T-cell (primary cell): ENCODE measurements around the gene TPPP3. TPM values are rescaled to one million over a fixed set of nuclear protein-coding genes. Genes with fewer than 3 reads are reported as not detected.

ENCODE experiments used
- ATAC-seq, 4 experiments: fragments of 200-7000 bp in 3 of 4; fragments of 150-1000 bp in 1 of 4; cut with Tn5 transposase; replicated peaks in 1 of 4; 1 replicate in 3 of 4; 2 replicates in 1 of 4; pipeline ENCODE4 v1.10.0; 2021; ENCODE audit warnings: moderate library complexity in 3 of 4, mild to moderate bottlenecking in 2 of 4, moderate number of reproducible peaks in 1 of 4
- CTCF ChIA-PET, 2 donors: fragments of 300-600 bp; sonication (Branson Sonifier 250); formaldehyde crosslinking; loops; one replicate each; lab custom pipeline; 2022; ENCODE audit warnings: antibody characterized with exemption in 2 of 2; lab: Charles Lee
- POLR2A ChIA-PET, 2 donors: fragments of 300-600 bp; sonication (Branson Sonifier 250); formaldehyde crosslinking; loops; one replicate each; lab custom pipeline; 2022; ENCODE audit warnings: antibody characterized with exemption in 2 of 2; lab: Charles Lee
- DNase-seq, 35 experiments: peaks; one replicate each; pipeline versions ENCODE4 v3.0.0 to v3.0.0-alpha.2; 2013 to 2023
- H3K27ac ChIP-seq: one replicate; pipeline ENCODE4 v1.5.1; 2013; ENCODE audit warnings: low read length
- H3K27me3 ChIP-seq, 2 experiments: replicated peaks in 1 of 2; 1 replicate in 1 of 2; 2 replicates in 1 of 2; pipeline versions ENCODE4 v1.6.1 to v1.7.0; 2013; ENCODE audit warnings: low read length in 1 of 2, mixed read lengths in 1 of 2; ENCODE audit not compliant: control insufficient read depth in 2 of 2, insufficient read depth in 2 of 2; ENCODE audit errors: extremely low read depth in 1 of 2
- H3K36me3 ChIP-seq, 2 donors: 1 replicate in 1 of 2; 2 replicates in 1 of 2; pipeline versions ENCODE4 v1.6.1 to v1.7.0; 2013; ENCODE audit warnings: low read length in 1 of 2; ENCODE audit not compliant: control insufficient read depth in 2 of 2, insufficient read depth in 1 of 2; ENCODE audit errors: extremely low read depth in 1 of 2
- H3K4me1 ChIP-seq, 2 experiments: 1 replicate in 1 of 2; 2 replicates in 1 of 2; pipeline versions ENCODE4 v1.6.1 to v1.7.0; 2013; ENCODE audit warnings: low read length in 2 of 2, mixed read lengths in 1 of 2; ENCODE audit not compliant: insufficient read depth in 2 of 2, control insufficient read depth in 1 of 2; ENCODE audit errors: extremely low read depth in 1 of 2
- H3K4me3 ChIP-seq, 2 donors: 1 replicate in 1 of 2; 2 replicates in 1 of 2; pipeline versions ENCODE4 v1.5.1 to v1.7.0; 2013; ENCODE audit warnings: mild to moderate bottlenecking in 2 of 2, low read length in 1 of 2, moderate library complexity in 1 of 2; ENCODE audit not compliant: control insufficient read depth in 1 of 2; ENCODE audit errors: extremely low read depth in 1 of 2
- H3K9me3 ChIP-seq: 2 replicates; pipeline ENCODE4 v1.7.0; 2013
- H3K27ac Mint-ChIP-seq, 2 donors: one replicate each; pipeline ENCODE4 v1.8.0; 2020 to 2021; ENCODE audit warnings: mild to moderate bottlenecking in 2 of 2, mixed read lengths in 2 of 2
- H3K27me3 Mint-ChIP-seq, 2 donors: one replicate each; pipeline ENCODE4 v1.8.0; 2021 to 2022; ENCODE audit warnings: mixed read lengths in 2 of 2
- H3K36me3 Mint-ChIP-seq: one replicate; pipeline ENCODE4 v1.8.0; 2021; ENCODE audit warnings: mixed read lengths
- H3K4me1 Mint-ChIP-seq, 3 donors: one replicate each; pipeline ENCODE4 v1.8.0; 2020 to 2022; ENCODE audit warnings: mixed read lengths in 3 of 3, mild to moderate bottlenecking in 1 of 3
- H3K4me3 Mint-ChIP-seq, 3 donors: one replicate each; pipeline ENCODE4 v1.8.0; 2020 to 2022; ENCODE audit warnings: mild to moderate bottlenecking in 3 of 3, mixed read lengths in 3 of 3, moderate library complexity in 3 of 3
- H3K9me3 Mint-ChIP-seq, 3 donors: one replicate each; pipeline ENCODE4 v1.8.0; 2020 to 2022; ENCODE audit warnings: mixed read lengths in 3 of 3
- WGBS: methylation state at CpG from one replicate; pipeline ENCODE4 v1.1.5; 2013; ENCODE audit warnings: missing lambda C conversion rate; ENCODE audit not compliant: insufficient coverage; 5-methylcytosine and 5-hydroxymethylcytosine counted together
- total RNA-seq, 35 experiments: library from RNA in 6 of 35; stranded (reverse) in 6 of 35; fragments of 120-200 nt in 1 of 35; gene quantifications; one replicate each; pipeline versions ENCODE4 v1.2.1 to v1.2.4 and lab custom pipeline; 2013 to 2026

Gene TPPP3
- total RNA-seq, 5 donors from 2014 or later (not counting 1 experiment from before 2014, with no cell fraction given): 0.18 to 0.23 TPM; not detected in 3

DNA sequence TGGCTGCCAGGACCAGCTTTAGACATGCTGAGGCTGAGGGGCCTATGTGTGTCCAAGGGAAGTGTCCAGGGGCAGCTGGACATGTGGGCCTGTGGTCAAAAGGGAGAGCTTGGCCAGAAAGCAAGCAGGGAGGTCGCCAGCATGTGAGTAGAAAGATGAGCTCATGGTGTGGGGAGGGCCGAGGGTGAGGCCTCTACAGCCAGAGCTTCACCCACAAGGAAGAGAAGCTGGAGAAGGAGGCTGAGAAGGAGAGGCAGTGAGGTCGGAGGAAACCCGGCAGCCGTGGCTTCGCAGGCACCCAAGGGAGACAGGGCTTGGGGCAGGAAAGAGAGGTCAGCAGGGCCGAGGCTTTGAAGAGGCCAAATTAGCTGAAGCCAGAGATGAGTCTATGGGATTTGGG lies 33.7 kb upstream of the TPPP3 start:
- Histone ChIP-seq H3K36me3 (no peaks in the 10 kb centered on the region), H3K27me3 (peaks cover 21 to 66% of the 10 kb centered on the region in 2 experiments), H3K4me3 (no peak overlapping the region), H3K27ac (no peak overlapping the region), H3K4me1 (peaks cover 0 to 21% of the 10 kb centered on the region in 2 experiments), H3K9me3 (no peaks in the 10 kb centered on the region)
- no peaks in the 10 kb centered on the region for H3K9me3 Mint-ChIP-seq
- POLR2A ChIA-PET: no interaction called here
- H3K36me3 Mint-ChIP-seq: peaks cover 3% of the 10 kb centered on the region
- H3K4me1 Mint-ChIP-seq: peaks cover 0 to 11% (median 5%) of the 10 kb centered on the region in 3 donors
- WGBS: 76% methylated on average over 7 of the region's 7 CpGs
- peaks cover 39 to 45% of the 10 kb centered on the region in 2 donors for H3K27me3 Mint-ChIP-seq
- no peak overlapping the region for H3K4me3 Mint-ChIP-seq
- DNase-seq (no peak), ATAC-seq (no peak)
- CTCF ChIA-PET: interaction anchor here (0.5 to 0.6 kb wide), 6 partner anchors 20 to 1477 kb away, joined by 3 to 4 read pairs (median 3); no protein-coding TSS in a partner anchor
- no peak overlapping the region for H3K27ac Mint-ChIP-seq

DNA sequence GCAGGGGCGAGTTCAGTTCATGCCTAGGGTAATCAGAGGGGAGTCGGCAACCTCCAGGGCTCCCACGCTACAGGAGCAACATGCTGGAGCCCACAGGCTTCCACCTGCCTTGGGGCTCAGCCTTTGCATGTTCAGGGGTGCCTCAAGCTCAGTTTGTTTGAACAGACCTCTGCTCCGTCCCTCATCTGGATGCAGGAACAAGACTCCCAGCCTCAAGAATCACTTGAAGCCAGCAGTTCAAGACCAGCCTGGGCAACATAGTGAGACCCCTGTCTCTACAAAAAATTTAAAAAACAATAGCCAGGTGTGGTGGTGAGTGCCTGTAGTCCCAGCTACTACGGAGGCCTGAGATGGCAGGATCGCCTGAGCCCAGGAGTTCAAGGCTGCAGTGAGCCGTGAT lies 32.7 kb upstream of the TPPP3 start:
- no peak overlapping the region for H3K27ac ChIP-seq
- CTCF ChIA-PET: interaction anchor here in 1 of 2 donors (1.1 kb wide), 1 partner anchor 22 kb away, joined by 3 read pairs; no protein-coding TSS in a partner anchor
- Mint-ChIP-seq H3K4me1 (peaks cover 0 to 6% (median 3%) of the 10 kb centered on the region in 3 donors), H3K36me3 (peaks cover 3% of the 10 kb centered on the region), H3K27me3 (peaks cover 39 to 43% of the 10 kb centered on the region in 2 donors), H3K9me3 (no peaks in the 10 kb centered on the region), H3K4me3 (no peak overlapping the region), H3K27ac (no peak overlapping the region)
- ATAC-seq: no peak
- no peaks in the 10 kb centered on the region for H3K36me3 ChIP-seq
- 68% methylated on average over 3 of the region's 7 CpGs for WGBS
- DNase-seq: no peak
- POLR2A ChIA-PET: no interaction called here
- H3K9me3 ChIP-seq: no peaks in the 10 kb centered on the region
- H3K27me3 ChIP-seq: peaks cover 20 to 64% of the 10 kb centered on the region in 2 experiments
- H3K4me1 ChIP-seq: peaks cover 0 to 15% of the 10 kb centered on the region in 2 experiments
- no peak overlapping the region for H3K4me3 ChIP-seq

DNA sequence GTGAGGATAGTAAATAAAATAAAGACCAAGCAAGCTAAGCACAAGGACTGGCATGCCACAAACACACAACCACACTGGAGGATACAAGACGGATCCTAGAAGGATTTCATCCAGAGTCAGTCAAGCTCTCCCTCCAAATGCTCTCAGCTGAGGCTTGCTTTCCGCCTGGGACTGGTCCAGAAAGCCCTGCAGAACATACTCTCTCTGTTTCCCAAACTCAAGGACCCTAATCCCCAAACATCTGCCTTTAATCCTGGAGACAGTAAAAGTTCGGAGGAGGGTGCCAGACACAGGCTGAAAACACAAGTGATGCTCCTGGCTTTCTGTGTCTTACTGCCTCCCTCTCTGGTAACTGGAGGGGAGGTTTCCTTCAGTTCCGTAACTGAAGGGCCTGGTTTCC lies 32.3 kb upstream of the TPPP3 start:
- no peak overlapping the region for H3K4me3 ChIP-seq
- no peaks in the 10 kb centered on the region for H3K9me3 ChIP-seq
- peaks cover 20 to 68% of the 10 kb centered on the region in 2 experiments for H3K27me3 ChIP-seq
- DNase-seq: no peak
- no peak overlapping the region for H3K27ac ChIP-seq
- Mint-ChIP-seq H3K9me3 (no peaks in the 10 kb centered on the region), H3K4me3 (no peak overlapping the region), H3K4me1 (peaks cover 0 to 6% (median 3%) of the 10 kb centered on the region in 3 donors), H3K27ac (no peak overlapping the region), H3K36me3 (peaks cover 3% of the 10 kb centered on the region), H3K27me3 (peaks cover 39 to 43% of the 10 kb centered on the region in 2 donors)
- H3K36me3 ChIP-seq: no peaks in the 10 kb centered on the region
- no peak for ATAC-seq
- ChIA-PET CTCF (interaction anchor here in 1 of 2 donors (1.1 kb wide), 1 partner anchor 23 kb away, joined by 3 read pairs; no protein-coding TSS in a partner anchor), POLR2A (no interaction called here)
- H3K4me1 ChIP-seq: peaks cover 0 to 14% of the 10 kb centered on the region in 2 experiments
- 79% methylated on average over 4 of the region's 4 CpGs for WGBS

GRCh38 chr16:67425061-67425460 lies 31.8 kb upstream of the TPPP3 start:
- no peak overlapping the region for H3K27ac ChIP-seq
- H3K27me3 ChIP-seq: peaks cover 20 to 64% of the 10 kb centered on the region in 2 experiments
- H3K36me3 Mint-ChIP-seq: peaks cover 3% of the 10 kb centered on the region
- no CpG with 5 or more reads among the region's 6 CpGs for WGBS
- ChIA-PET POLR2A (no interaction called here), CTCF (interaction anchor here in 1 of 2 donors (0.6 kb wide), 2 partner anchors 276 to 355 kb away, joined by 3 to 4 read pairs; no protein-coding TSS in a partner anchor)
- H3K9me3 Mint-ChIP-seq: no peaks in the 10 kb centered on the region
- H3K36me3 ChIP-seq: no peaks in the 10 kb centered on the region
- H3K27me3 Mint-ChIP-seq: peaks cover 39 to 40% of the 10 kb centered on the region in 2 donors
- peaks cover 0 to 9% of the 10 kb centered on the region in 2 experiments for H3K4me1 ChIP-seq
- H3K4me1 Mint-ChIP-seq: peaks cover 0 to 3% (median 0%) of the 10 kb centered on the region in 3 donors
- H3K27ac Mint-ChIP-seq: no peak overlapping the region
- DNase-seq (no peak), ATAC-seq (no peak)
- no peak overlapping the region for H3K4me3 ChIP-seq
- H3K4me3 Mint-ChIP-seq: no peak overlapping the region
- no peaks in the 10 kb centered on the region for H3K9me3 ChIP-seq

DNA sequence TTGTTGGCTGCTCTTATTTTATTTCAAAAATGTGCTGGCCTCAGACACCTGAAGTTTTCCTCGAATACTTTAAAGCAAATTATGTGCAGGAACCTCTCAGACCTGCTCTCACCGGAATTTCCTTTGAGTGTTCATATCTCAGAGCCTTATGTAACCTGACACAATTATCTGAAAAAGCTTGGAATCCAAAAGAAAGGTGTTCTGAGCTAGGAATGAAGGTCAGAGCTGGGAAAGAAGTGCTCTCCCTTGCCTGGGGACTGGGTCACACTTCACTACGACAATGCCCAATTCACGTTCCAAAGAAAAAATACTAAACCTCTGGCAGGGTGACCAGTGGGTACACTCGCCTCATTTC lies 30.9 kb upstream of the TPPP3 start:
- Histone ChIP-seq H3K27ac (no peak overlapping the region), H3K4me3 (no peak overlapping the region), H3K9me3 (no peaks in the 10 kb centered on the region), H3K27me3 (peaks cover 15 to 61% of the 10 kb centered on the region in 2 experiments), H3K36me3 (no peaks in the 10 kb centered on the region), H3K4me1 (peaks cover 0 to 7% of the 10 kb centered on the region in 2 experiments)
- no peak overlapping the region for H3K27ac Mint-ChIP-seq
- CTCF ChIA-PET: interaction anchor here in 1 of 2 donors (0.6 kb wide), 1 partner anchor 356 kb away, joined by 4 read pairs; no protein-coding TSS in a partner anchor
- no peaks in the 10 kb centered on the region for H3K9me3 Mint-ChIP-seq
- peaks cover 3% of the 10 kb centered on the region for H3K36me3 Mint-ChIP-seq
- 69% methylated on average over 4 of the region's 5 CpGs for WGBS
- no peak overlapping the region for H3K4me3 Mint-ChIP-seq
- no peak for DNase-seq
- POLR2A ChIA-PET: no interaction called here
- no peaks in the 10 kb centered on the region for H3K4me1 Mint-ChIP-seq
- peaks cover 39 to 40% of the 10 kb centered on the region in 2 donors for H3K27me3 Mint-ChIP-seq
- ATAC-seq: no peak

- DNase-seq (no peak), ATAC-seq (no peak)
- H3K9me3 ChIP-seq: no peaks in the 10 kb centered on the region
- H3K27ac ChIP-seq: no peak overlapping the region
- Mint-ChIP-seq H3K36me3 (peaks cover 3% of the 10 kb centered on the region), H3K4me1 (no peaks in the 10 kb centered on the region), H3K4me3 (no peak overlapping the region), H3K27me3 (peaks cover 35 to 36% of the 10 kb centered on the region in 2 donors), H3K9me3 (no peaks in the 10 kb centered on the region), H3K27ac (no peak overlapping the region)
- H3K4me3 ChIP-seq: no peak overlapping the region
- H3K4me1 ChIP-seq: peaks cover 0 to 7% of the 10 kb centered on the region in 2 experiments
- H3K36me3 ChIP-seq: no peaks in the 10 kb centered on the region
- peaks cover 14 to 59% of the 10 kb centered on the region in 2 experiments for H3K27me3 ChIP-seq
- POLR2A ChIA-PET: no interaction called here
- WGBS: 63% methylated on average over 3 of the region's 9 CpGs
- CTCF ChIA-PET: interaction anchor here in 1 of 2 donors (0.7 kb wide), 2 partner anchors 114 to 400 kb away, joined by 3 read pairs; no protein-coding TSS in a partner anchor
These were observed 30.4 kb upstream of the TPPP3 start for GRCh38 chr16:67423611-67424260.
